H1 (cell line): ENCODE measurements around the gene CNGA1.

Source experiments
- CTCF ChIP-seq, 3 experiments: IDR thresholded peaks; 1 replicate in 2 of 3; 2 replicates in 1 of 3; pipeline versions ENCODE4 v1.5.1 to v1.6.1; 2011; ENCODE audit warnings: low read length in 3 of 3, mild to moderate bottlenecking in 3 of 3, inconsistent platforms in 2 of 3, low read depth in 1 of 3, moderate library complexity in 1 of 3; ENCODE audit not compliant: insufficient read depth in 1 of 3; ENCODE audit errors: control extremely low read depth in 1 of 3
- POLR2AphosphoS5 ChIP-seq: IDR thresholded peaks from 2 replicates; pipeline ENCODE4 v1.6.1; 2011; ENCODE audit warnings: low read depth, low read length
- RAD21 ChIP-seq, 2 experiments: IDR thresholded peaks in 1 of 2; conservative IDR thresholded peaks in 1 of 2; 2 replicates each; pipeline ENCODE4 v1.6.1; 2011; ENCODE audit warnings: low read depth in 2 of 2, low read length in 2 of 2, improper control_type of control experiment in 1 of 2, inconsistent platforms in 1 of 2, mild to moderate bottlenecking in 1 of 2, moderate library complexity in 1 of 2

DNA sequence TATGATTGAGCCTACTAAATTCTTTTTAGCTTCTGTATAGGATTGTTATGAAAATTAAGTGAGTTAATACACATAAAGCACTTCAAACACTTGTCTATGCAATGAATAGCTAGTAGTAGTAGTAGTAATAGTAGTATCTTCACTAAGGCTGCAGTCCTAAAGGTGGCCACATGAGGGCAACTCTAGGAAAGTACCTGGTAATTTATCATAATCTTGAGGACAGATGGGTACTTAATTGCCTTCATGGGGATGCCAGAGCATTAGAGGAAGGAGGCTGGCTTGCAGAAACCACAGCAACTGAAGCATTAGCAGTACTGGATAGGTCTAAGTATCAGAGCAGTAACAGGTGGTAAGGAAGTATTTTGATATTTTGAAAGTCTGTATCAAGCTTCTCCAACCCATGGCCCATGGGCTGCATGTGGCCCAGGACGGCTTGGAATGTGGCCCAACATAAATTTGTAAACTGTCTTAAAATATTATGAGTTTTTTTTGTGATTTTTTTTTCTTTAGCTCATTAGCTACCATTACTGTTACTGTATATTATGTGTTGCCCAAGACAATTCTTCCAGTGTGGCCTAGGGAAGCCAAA lies 17.4 kb upstream of the CNGA1 start:
- TF ChIP-seq CTCF (IDR thresholded peaks at IDR 0.05; ENCODE audit: control extremely low read depth in 1 of 3, insufficient read depth in 1 of 3, low read depth in 1 of 3, low read length in 3 of 3) (peak in 2 of 3 experiments; percentile 51 to 75; a peak in 2 of 4 replicates), POLR2AphosphoS5 (no peak), RAD21 (IDR thresholded peaks at IDR 0.05 in 1 of 2, conservative IDR thresholded peaks at IDR 0.05 in 1 of 2; ENCODE audit: low read depth in 2 of 2, low read length in 2 of 2) (peak; percentile 44 to 58)
